Inflammatory macrophage treated with lipopolysaccharide for 1 hour (primary cell): ENCODE measurements around the gene TRAF3IP1.
"Not testable (repeated sequence)": the region's sequence is repeated elsewhere in the genome, so short reads cannot be mapped to it uniquely, and the experiment has no call there.

Source experiments
- DNase-seq, 2 donors: peaks; one replicate each; pipeline ENCODE4 v3.0.0-alpha.2; 2020 to 2022

The TRAF3IP1 gene

DNA sequence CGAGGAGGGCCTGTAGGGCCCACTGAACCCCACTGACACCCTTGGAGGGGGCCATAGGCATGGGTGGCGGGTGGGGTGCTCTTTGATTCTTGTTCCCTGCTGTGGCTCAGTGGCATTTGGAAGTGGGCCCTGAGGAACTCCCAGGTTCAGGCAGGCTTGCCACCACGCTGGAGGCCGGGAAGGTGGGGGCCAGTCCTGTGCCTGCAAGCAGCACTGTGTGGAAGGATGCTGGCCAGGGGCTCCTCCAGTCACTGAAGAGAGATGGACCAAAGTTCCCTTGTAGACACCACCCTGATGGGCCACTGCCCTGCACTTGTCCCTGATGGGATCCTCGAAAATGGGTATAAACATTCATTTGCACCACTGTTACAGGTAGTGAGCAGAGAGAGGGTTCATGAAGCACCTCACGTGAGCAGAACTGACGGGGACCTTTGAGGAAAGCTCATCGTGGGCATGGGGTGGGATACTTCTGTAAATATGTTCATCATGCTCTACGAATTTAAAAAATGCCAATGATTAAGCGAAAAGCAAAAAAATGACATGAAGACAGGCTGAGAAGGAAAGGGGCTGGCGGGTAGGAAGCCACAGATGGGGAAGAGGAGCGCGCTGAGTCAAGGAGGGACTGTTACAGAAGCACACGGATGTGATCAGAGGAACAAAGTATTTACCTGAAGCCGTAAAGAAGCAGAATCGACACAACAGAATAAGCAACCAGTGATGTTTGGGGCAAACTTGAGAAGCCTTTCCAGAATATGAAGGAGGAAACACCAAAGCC, 61.2 kb downstream of the TRAF3IP1 start:
- peak in 1 of 2 donors; percentile 52 for DNase-seq

DNA sequence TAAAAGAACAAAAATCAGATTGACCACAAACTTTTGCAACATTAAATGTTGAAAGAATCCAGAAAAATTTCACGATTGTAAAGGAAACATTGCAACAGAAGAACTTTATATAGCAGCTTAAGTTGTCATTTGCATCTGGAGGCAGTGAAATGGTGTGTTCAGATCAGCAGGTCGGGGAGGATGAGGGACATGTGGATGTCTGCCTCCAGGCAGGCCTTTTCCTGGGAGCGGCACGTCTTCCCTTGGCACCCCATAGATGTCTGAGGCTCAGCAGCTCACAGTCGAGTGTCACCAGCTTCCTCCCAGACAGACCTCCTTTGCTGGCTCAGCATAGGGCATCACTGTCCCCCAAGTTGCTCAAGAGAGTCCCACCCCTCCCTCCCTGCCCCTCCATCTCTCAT, 62.1 kb downstream of the TRAF3IP1 start:
- peak; percentile 80 to 94 for DNase-seq

DNA sequence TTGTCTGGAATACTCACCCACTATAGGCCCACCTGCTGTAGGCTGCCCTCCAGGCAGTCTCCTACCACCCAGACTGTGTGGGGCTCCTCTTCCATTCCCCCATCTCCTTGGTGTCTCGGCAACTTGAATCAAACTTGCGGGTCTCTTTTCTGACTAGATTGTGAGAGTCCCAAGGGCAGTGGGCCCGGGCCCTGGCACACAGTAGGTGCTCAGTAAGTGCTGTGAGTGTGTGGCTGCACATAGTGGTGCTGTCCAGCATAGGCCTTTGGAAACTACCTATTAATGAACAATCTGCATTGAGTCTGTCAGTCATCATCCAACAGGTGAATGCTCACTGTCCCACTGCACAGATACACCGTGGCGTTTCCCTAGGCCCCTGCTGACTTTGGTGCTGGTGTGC, 62.8 kb downstream of the TRAF3IP1 start:
- DNase-seq, result no peak

DNA sequence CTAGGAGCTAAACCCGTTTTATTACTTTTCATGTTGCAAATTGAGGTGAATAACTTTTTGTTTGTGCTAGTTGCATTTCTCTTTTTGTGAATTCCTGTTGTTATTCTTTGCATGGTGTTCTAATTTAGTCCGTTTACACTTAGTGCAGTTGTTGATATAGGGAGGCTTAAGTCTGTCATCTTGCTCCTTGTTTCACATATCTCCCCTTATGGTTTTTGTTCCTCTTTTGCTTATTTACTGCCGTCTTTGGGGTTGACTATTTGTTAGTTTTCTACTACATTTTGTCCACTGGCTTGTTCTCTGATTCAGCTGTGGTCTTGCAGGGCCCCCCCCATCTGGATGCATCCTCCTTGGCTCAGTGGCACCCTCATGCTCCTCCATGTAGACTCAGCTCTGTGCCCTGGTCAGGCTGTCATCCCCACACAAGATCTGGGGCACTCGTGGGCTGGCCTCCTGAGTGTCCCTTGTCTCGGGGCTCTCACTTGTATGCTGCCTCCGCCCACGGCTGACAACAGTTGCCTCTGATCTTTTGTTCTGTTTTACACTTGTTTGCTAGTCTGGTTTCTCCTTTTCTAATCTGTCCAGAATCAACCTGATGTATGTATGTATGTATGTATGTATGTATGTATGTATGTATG, 63.5 kb downstream of the TRAF3IP1 start:
- peak; percentile 28 to 44 for DNase-seq

DNA sequence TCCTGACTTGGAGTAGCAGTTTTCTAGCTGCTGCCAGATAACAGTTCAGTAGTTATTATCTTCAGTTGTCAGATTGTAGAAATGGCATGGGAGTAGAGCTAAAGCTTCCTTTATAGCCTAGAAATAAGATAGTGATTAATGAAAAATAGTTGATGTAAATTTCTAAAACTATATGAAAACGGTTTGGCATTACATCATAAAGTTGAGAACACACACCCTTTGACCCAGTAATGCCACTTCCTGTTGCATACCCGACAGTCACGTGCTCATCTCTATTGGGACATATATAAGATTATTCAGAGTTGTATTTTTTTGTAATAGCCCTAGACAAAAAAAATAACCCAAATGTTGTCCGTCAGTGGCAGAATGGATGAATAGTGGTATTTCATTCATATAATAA, 67.0 kb downstream of the TRAF3IP1 start:
- peak; percentile 68 to 72 for DNase-seq

DNA sequence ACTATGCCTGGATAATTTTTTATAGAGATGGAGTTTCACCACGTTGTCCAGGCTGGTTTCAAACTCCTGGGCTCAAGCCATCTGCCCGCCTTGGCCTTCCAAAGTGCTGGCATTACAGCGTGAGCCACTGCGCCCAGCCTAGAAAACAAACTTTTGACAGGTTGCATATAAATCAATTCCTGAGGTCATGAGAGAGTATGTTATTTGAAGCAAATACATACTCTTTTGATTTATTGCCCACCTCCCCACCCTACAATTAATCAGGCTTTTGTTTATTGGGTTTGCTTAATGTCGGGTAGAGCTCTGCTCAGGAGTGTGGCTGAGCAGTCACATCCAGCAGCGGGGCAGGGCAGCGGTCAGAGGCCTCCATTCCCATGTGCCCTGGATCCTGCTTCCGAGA, 68.5 kb downstream of the TRAF3IP1 start:
- no peak for DNase-seq

DNA sequence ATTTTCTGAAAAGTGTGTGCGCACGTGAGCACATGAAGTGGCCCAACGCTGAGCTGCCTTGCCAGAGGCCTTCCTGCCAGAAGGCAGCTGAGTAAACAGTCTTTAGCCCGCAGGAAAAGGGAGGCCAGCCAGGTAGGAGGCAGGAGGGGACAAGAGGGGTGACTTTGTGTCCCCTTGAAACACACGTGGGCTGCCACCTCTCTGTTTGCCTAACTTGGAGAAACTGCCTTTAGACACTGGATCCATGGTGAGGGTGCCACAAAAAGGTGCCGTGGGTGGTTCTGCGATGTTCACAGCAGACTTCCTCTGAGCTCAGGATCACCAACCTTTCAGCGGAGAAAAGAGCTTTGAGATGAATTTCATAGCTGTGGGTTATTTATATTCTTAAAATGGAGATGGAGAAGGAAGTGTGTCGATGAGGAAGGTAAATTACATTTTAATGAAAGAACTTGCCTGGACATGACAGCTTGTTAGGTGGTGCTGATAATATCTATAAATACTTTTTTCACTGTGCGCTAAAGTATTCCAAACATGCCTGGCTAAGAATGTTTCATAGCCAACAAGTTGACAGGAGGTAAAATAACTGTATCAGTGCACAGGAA, 69.8 kb downstream of the TRAF3IP1 start:
- no peak for DNase-seq

DNA sequence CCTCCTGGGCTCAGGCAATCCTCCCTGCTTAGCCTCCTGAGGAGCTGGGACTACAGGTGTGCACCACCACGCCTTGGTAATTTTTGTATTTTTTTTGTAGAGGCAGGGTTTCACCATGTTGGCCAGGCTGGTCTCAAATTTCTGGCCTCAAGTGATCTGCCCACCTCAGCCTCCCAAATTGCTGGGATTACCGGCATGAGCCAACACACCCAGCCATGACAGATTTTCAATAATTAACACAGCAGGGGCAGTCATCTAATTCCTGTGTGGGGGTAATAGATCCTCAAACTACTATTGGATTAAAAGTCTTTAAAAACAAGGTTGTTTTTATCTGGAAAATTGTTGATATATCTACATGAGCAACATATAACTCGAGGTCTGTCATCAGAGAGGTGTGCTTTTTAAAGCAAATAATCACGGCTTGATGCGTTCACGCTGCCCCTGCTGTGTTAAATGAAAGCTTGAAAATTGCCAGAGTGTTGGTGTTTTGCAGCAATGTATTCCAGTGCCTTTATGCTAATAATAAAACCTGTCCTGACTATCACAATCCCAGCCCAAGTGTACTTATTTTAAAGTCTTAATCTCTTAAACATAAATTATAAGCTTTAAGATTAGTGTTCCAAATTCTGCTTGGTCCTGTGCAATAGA, 70.8 kb downstream of the TRAF3IP1 start:
- no peak for DNase-seq

DNA sequence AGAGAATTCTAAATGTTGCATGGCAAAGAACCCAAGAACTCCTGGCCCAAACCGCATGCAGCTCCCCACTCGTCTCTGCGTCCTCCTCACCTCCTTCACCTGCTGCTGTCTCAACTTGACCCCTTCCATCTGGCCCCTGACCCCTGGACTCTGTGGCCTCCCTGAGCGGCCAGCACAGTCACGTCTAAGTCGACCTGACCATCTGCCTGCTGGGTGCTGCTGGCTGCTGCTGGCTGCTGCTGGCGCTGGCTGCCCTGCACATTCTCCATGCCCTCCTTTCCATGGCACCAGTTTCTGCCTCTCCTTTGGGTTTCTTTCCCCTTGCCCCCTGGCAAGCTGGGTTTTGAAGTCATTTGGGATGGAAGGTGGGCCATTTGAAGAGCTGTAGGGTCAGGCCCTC, 76.3 kb downstream of the TRAF3IP1 start:
- no peak for DNase-seq

DNA sequence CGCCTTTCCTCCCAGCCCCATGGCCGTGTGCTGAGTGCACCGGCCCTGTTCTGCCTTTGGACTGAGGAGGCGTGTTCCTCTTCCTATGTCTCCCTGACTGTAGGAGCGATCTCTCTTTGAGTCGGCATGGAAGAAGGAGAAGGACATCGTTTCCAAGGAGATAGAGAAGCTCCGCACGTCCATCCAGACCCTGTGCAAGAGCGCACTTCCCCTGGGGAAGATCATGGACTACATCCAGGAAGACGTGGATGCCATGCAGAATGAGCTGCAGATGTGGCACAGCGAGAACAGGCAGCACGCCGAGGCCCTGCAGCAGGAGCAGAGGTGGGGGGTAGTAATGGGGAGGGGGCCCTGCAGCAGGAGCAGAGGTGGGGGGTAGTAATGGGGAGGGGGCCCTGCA, 77.0 kb downstream of the TRAF3IP1 start:
- DNase-seq, result no peak

DNA sequence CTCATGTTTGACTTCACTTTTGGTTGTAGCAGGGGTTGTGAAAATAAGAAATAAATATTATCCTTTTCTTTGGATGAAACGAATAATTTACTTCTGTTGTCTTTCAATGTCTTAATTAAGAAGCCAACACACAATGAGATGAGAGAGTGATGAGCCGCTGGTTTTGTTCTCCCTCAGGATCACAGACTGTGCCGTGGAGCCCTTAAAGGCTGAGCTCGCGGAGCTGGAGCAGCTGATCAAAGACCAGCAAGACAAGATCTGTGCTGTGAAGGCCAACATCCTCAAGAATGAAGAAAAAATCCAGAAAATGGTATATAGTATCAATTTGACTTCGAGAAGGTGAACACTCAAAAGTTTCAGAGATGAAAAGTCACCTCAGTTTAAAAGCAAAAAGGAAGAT, 78.3 kb downstream of the TRAF3IP1 start:
- no peak for DNase-seq

DNA sequence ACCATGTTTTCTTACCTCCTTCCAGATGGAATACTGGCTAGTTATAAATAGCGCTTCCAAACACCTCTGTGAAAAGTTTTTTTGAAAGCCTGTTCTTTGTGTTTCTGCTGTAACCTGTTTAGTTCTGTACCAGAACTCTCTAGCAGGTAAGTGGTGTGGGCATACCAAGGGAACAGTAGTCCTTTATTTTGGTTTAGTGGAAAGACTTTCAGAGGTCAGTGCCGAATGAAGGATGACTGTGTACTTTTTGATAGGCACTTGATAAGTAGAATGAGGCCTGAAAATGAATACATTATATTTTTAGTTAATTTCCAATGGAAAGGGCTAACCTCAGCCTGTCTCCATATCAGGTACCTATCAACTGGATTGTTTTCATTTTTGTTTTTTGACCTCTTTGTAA, 78.8 kb downstream of the TRAF3IP1 start:
- DNase-seq, result no peak

DNA sequence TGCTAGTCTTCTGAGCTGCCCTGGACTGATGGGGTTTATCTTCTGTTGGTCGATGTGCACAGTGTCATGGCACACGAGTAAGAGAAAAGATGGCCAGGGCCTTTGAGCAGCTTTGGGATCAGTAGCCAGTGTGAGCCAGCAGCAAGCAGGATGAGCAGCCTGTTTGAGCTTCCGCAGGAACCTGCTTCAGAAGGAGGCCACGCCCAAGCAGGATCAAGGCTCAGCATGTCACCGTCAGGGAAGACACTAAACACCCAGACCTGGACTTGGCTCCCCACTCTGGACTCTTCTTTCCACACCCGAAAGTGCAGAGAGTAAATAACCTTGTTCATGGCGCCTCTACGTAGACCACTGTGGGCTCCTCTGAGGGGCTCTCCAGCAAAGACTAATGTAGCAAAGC, 81.2 kb downstream of the TRAF3IP1 start:
- no peak for DNase-seq

DNA sequence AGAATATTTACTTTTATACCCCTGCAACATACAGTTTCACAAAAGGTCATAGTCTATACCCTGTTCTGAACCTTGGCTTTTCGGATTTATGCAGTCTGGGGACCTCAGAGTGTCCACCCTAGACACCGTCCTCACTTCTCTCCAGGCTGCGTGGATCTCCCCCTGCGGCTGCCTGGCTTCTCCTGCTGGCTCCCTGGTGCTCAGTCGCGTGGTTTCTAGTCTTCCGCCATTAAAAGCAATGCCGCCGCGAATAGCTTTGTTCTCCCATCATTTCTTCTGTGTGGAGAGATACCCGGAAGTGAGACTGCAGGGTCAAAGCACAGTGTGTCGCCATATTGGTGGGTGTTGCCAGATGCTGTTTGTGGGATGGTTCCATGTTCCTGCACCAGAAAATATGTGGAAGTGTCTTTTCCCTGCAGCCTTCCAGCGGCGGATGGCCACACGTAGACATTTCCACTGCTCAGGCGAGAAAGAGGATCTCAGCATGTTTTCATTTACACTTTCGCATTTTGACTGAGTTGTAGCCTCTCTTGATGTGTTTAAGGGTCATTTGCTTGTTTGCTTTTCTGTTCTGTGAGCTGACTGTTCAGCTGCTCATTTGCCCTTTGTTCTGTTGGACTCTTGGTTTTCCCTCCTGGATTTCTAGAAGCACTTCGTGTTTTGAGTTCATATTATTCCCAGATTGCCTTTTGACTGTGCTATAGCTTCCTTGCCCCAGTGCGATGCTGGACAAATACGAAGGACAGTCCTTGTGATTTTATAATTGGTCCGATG, 83.5 kb downstream of the TRAF3IP1 start:
- DNase-seq, result no peak

DNA sequence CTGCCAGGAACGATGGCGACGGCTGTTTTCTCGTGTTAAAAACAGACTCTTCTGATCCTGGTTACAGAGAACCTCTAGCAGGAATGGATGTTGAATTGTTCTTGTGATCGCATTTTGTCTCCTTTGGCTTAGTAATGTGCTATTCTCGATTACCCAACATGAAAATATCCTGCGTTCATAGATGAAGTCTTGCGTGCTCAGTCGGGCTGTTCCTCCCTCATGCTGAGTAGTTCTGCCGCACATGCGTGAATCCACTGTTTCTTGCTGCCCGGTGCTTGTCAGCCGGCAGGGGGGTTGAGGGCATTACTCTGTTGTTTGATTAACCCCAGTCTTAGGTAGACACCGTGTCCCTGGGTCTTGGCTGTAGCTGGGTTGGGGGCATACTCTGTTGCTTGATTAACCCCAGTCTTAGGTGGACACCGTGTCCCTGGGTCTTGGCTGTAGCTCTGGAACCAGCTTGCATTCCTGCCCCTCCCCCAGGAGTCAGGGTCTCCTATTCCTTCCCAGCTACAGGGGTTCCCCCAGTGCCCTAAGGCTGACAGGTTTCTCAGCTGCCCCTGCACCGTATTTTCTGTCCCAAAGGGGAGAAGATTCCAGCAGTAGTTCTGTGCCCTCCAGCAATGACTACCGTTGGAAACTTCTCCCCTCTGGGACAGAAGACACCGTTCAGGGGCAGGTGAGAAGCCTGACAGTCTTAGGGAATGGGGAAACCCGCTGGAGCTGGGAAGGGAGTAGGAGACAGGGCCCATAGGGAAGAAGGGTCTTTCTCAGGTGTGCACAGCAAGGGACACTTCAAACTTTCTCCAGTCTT, 84.3 kb downstream of the TRAF3IP1 start:
- DNase-seq, result no peak

DNA sequence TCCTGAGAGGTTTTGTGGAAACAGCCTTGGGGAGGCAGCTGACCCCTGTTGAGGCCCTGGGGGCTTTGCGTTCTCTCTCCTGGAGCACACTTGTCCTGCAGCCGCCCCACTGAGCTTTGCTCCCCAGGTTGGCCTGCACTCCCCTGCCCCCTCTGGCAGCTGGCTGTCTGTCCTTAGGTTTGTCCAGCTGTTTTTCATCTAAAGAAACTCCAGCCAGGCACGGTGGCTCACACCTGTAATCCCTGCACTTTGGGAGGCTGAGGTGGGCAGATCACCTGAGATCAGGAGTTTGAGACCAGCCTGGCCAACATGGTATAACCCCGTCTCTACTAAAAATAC, 84.9 kb downstream of the TRAF3IP1 start:
- DNase-seq, result not testable (repeated sequence)

DNA sequence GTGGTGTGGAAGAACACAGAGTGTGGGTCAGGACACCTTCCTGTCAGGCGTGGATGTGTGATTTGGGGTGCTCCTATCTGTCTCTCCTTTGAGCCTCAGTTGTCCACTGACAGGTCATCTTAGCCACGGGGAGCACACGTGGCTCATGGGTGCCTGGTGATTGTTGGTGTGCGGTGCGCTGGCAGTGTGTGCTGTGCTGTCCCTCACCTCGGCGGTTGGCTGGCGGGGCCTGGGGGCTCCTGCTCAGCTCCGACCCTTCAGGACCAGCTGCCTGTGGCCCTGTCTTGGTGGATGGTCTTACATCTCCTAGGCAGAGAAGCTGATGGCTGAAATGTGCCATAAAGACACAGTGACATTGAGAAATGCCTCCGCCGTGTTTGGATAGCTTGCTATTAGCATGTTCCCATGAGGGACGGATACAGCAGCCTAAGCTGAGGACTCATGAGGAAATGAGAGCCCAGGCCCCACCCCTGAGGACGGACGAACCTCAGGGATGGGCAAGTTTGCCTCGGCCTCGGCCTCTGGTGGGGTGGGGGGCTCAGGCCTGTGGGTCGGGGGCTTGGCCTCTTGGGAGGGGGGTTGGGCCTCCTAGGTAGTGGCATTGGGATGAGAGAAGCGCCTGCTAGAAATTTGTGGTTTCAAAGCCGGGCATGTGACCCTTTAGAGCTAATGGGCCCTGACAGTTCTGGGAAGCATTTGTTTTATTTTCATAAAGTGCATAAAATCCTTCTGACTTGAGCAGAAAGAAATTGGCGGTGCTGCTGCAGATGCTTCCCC, 86.1 kb downstream of the TRAF3IP1 start:
- DNase-seq, result no peak

DNA sequence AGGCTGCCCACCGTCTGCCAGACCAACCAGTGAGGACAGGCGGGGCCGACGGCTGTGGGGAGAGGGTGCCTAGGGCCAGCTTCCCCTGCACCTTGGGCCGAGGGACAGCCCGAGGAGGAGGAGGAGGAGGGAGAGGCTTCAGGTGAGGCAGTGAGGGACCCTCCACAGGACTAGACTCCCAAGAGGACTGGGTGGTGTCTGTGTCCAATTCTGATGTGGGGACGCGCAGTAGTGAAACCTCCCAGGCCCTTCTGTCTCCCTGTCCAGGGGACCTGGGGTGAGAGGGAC, 86.6 kb downstream of the TRAF3IP1 start:
- no peak for DNase-seq

DNA sequence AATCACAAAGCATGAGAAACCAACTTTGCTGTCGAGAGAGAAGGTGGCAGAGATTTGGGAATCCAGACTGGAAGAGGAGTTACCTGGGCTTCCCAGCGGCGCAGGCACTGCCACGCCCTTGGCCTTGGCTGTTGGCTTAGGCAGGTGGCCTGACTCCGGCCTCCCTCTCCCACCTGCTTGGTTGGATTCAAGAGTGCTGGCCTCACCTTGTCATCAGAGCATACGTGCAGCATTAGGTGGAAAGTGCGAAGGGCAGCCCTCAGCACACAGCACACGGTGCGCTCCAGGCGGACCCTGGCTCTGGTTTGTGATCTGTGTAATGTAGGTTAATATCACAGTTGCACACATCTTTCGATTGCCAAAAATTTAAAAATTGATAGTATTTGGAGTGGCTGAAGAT, 87.2 kb downstream of the TRAF3IP1 start:
- DNase-seq, result no peak

DNA sequence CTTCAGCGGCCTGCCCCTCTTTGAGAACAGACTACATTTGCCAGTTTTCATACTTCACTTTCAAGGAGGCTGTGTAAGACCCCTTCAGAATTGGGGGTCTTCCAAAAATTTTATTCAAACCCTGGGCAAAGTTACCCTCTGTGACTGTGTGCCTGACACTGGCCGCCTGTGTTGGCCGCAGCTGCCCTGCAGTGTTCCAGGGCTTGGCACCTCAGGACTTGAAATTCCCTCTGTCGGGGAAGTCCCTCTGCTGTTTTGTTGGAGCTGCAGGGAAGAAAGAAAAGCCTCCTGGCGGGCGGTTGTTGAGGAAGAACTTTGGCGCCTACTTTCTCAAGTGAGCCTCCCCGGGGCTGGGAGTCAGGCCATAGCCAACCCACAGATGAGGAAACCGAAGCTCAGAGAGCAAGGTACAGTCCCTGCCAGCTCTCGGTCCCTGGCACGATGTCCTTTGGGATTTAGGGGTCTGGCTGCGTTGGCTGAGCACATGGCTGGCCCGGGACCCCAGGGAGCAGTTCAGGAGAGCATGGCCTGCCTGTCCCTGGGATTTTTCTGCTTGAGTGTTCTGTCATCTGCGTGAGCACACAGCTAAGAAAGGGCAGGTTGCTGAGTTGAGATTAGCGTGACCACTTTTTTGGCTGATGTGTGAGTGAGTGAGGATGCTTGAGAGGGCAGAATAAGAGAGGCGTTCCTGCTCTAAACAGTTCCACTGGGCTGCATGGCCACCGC, 88.5 kb downstream of the TRAF3IP1 start:
- DNase-seq, result no peak
